K562 (cell line): ENCODE measurements around the gene ELOVL7. TPM values are rescaled to one million over a fixed set of nuclear protein-coding genes. Genes with fewer than 3 reads are reported as not detected.
"Not testable (repeated sequence)": the region's sequence is repeated elsewhere in the genome, so short reads cannot be mapped to it uniquely, and the experiment has no call there.

Experiments
- ATAC-seq: fragments of 200-7000 bp; cut with Tn5 transposase; 3 replicates; pipeline ENCODE4 v1.9.1; 2020; ENCODE audit warnings: moderate library complexity
- BruUV-seq: library from RNA; stranded (reverse); fragments of 400-500 nt; replicated peaks from 2 replicates; lab custom pipeline; 2021; lab: Mats Ljungman, UMichigan
- CTCF ChIA-PET: fragments of 300-600 bp; formaldehyde crosslinking; extraction: SDS; loops from one replicate; lab custom pipeline; 2021; ENCODE audit warnings: low intra/inter-chr PET ratio; lab: Yijun Ruan, JAX
- POLR2A ChIA-PET: fragments of 300-600, 350-650 bp; sonication (Branson Sonifier 250); formaldehyde crosslinking; extraction: SDS; loops from one replicate; lab custom pipeline; 2021; ENCODE audit warnings: antibody characterized with exemption, inconsistent platforms; lab: Yijun Ruan, JAX
- DNase-seq, 4 experiments: peaks; one replicate each; pipeline versions ENCODE4 v3.0.0 to v3.0.0-alpha.2; 2011 to 2018; ENCODE audit warnings: low spot score in 3 of 4, mixed read lengths in 3 of 4; ENCODE audit errors: extremely low read depth in 1 of 4
- FAIRE-seq: peaks from 2 replicates; lab custom pipeline; 2011; peaks lifted over from hg19 to GRCh38; lab: Jason Lieb, UNC
- H2AFZ ChIP-seq: 2 replicates; pipeline ENCODE4 v1.6.0; 2011; ENCODE audit warnings: low read depth, low read length, control low read depth, inconsistent platforms
- H3K27ac ChIP-seq: fragments of 200-600 bp; 3 replicates; pipeline ENCODE4 v1.8.0; 2011; ENCODE audit warnings: low read depth, mild to moderate bottlenecking, control low read depth, inconsistent platforms, low read length, moderate library complexity, mixed read lengths; ENCODE audit errors: extremely low read depth
- H3K27me3 ChIP-seq, 2 experiments: fragments of 300-600 bp in 1 of 2; 2 replicates in 1 of 2; 3 replicates in 1 of 2; pipeline versions ENCODE4 v1.6.0 to v1.8.0; 2011; ENCODE audit warnings: inconsistent platforms in 2 of 2, low read length in 2 of 2, mild to moderate bottlenecking in 1 of 2, mixed read lengths in 1 of 2, moderate library complexity in 1 of 2; ENCODE audit not compliant: control insufficient read depth in 2 of 2, insufficient read depth in 2 of 2
- H3K36me3 ChIP-seq: fragments of 300-600 bp; 3 replicates; pipeline ENCODE4 v1.8.0; 2011; ENCODE audit warnings: mild to moderate bottlenecking, low read length, inconsistent platforms; ENCODE audit not compliant: control insufficient read depth, insufficient read depth
- H3K4me1 ChIP-seq, 2 experiments: fragments of 200-600 bp in 1 of 2; replicated peaks in 1 of 2; 2 replicates in 1 of 2; 3 replicates in 1 of 2; pipeline versions ENCODE4 v1.5.1 to v1.8.0; 2011; ENCODE audit warnings: inconsistent platforms in 2 of 2, low read length in 2 of 2, mild to moderate bottlenecking in 1 of 2, mixed read lengths in 1 of 2, moderate library complexity in 1 of 2; ENCODE audit not compliant: control insufficient read depth in 2 of 2, insufficient read depth in 2 of 2
- H3K4me2 ChIP-seq: 2 replicates; pipeline ENCODE4 v1.6.1; 2011; ENCODE audit warnings: low read length, control low read depth, inconsistent platforms, mixed read lengths; ENCODE audit not compliant: insufficient read depth
- H3K4me3 ChIP-seq: fragments of 200-600 bp; sonication (generic), shearing (Covaris generic); 2 replicates; pipeline ENCODE4 v1.5.1; 2016; ENCODE audit warnings: control low read depth, inconsistent platforms
- H3K79me2 ChIP-seq: fragments of 200-600 bp; 3 replicates; pipeline ENCODE4 v1.8.0; 2011; ENCODE audit warnings: low read length, inconsistent platforms; ENCODE audit not compliant: control insufficient read depth, insufficient read depth
- H3K9ac ChIP-seq, 2 experiments: 2 replicates each; pipeline versions ENCODE4 v1.6.0 to v1.6.1; 2011; ENCODE audit warnings: low read depth in 2 of 2, low read length in 2 of 2, control low read depth in 1 of 2, inconsistent platforms in 1 of 2, mild to moderate bottlenecking in 1 of 2, mixed read lengths in 1 of 2; ENCODE audit not compliant: insufficient read depth in 1 of 2
- H3K9me1 ChIP-seq: one replicate; pipeline ENCODE4 v1.6.0; 2011; ENCODE audit warnings: inconsistent platforms, mild to moderate bottlenecking, low read length, moderate library complexity; ENCODE audit not compliant: control insufficient read depth, insufficient read depth
- H3K9me3 ChIP-seq: replicated peaks from 2 replicates; pipeline ENCODE4 v1.5.1; 2011; ENCODE audit warnings: low read depth, low read length, inconsistent platforms; ENCODE audit not compliant: control insufficient read depth, insufficient read depth
- H4K20me1 ChIP-seq: replicated peaks from 2 replicates; pipeline ENCODE4 v1.6.1; 2011; ENCODE audit warnings: low read length, inconsistent platforms, mixed read lengths; ENCODE audit not compliant: control insufficient read depth, insufficient read depth
- COPS2 ChIP-seq: fragments of 450-650 bp; conservative IDR thresholded peaks from 2 replicates; pipeline ENCODE4 v1.6.1; 2016; ENCODE audit warnings: mild to moderate bottlenecking, moderate library complexity
- FOXP1 ChIP-seq: sonication (generic); formaldehyde crosslinking; IDR thresholded peaks from 2 replicates; pipeline ENCODE4 v1.8.0; 2022; ENCODE audit warnings: mild to moderate bottlenecking, missing genetic modification reagents
- GATA2 ChIP-seq: sonication (generic); formaldehyde crosslinking; IDR thresholded peaks from 2 replicates; pipeline ENCODE4 v1.4.0; 2020; ENCODE audit warnings: mild to moderate bottlenecking, missing genetic modification reagents
- MAFG ChIP-seq: fragments of 450-650 bp; conservative IDR thresholded peaks from 2 replicates; pipeline ENCODE4 v1.6.1; 2016; ENCODE audit warnings: missing genetic modification characterization, missing compliant biosample characterization
- NFE2 ChIP-seq: IDR thresholded peaks from 2 replicates; pipeline ENCODE4 v1.6.1; 2014; ENCODE audit warnings: antibody characterized with exemption, low read depth
- ZNF354B ChIP-seq: fragments of 250-450 bp; sonication (Bioruptor Pico); IDR thresholded peaks from 2 replicates; pipeline ENCODE4 v1.4.0; 2020
- ZNF507 ChIP-seq: conservative IDR thresholded peaks from 2 replicates; pipeline ENCODE4 v1.6.1; 2017; ENCODE audit warnings: missing genetic modification characterization, missing compliant biosample characterization
- WGBS: fragments of 100-300 bp; shearing (Covaris generic); methylation state at CpG from one replicate; pipeline ENCODE4 v1.1.6; 2016; ENCODE audit warnings: low coverage, mixed read lengths; ENCODE audit not compliant: insufficient coverage; ENCODE audit errors: missing lambda C conversion rate; 5-methylcytosine and 5-hydroxymethylcytosine counted together
- in situ Hi-C: fragments of 300-500 bp; cut with MboI; formaldehyde crosslinking; loops from 4 replicates; pipeline ENCODE4 v1.15.0; 2018; ENCODE audit warnings: inconsistent platforms, mixed read lengths
- intact Hi-C: fragments of 100-400 bp; cut with micrococcal nuclease; formaldehyde crosslinking; loops from 2 replicates; pipeline ENCODE4 v1.14.2; 2022
- polyA plus RNA-seq, 8 experiments: library from polyadenylated mRNA; depleted of rRNA in 4 of 8; stranded (reverse) in 5 of 8; unstranded in 3 of 8; fragments of >200 nt; fragmentation: Nextera tagmentation in 2 of 8; fragmentation: Illumina TruSeq in 1 of 8; extraction: Ambion mirVana in 2 of 8; extraction: Trizol in 1 of 8; gene quantifications; 2 replicates each; pipeline versions ENCODE4 v1.2.1 to v1.2.3, GENCODE V29; 2011 to 2014; ENCODE audit warnings: inconsistent platforms in 1 of 8, missing spikeins in 1 of 8
- total RNA-seq, 7 experiments: library from RNA; depleted of rRNA in 6 of 7; stranded (reverse); fragments of >200 nt in 6 of 7; fragmentation: Illumina TruSeq in 2 of 7; extraction: Trizol in 2 of 7; gene quantifications; 2 replicates each; pipeline versions ENCODE4 v1.2.1 to v1.2.3, GENCODE V29; 2011 to 2021; ENCODE audit warnings: low replicate concordance in 1 of 7

The ELOVL7 gene
- total and polyA plus RNA-seq, 9 of the 15 experiments (the other 6 are each of a cell fraction or from before 2014, with no cell fraction given): 4.5 to 12.3 (median 6.9) TPM

DNA sequence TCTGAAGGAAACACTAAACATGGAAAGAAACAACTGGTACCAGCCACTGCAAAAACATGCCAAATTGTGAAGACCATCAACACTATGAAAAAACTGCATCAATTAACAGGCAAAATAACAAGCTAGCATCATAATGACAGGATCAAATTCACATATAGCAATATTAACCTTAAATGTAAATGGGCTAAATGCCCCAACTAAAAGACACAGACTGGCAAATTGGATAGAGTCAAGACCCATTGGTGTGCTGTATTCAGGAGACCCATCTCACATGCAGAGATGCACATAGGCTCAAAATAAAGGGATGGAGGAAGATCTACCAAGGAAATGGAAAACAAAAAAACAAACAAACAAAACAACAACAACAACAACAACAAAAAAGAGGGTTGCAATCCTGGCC, 113.2 kb downstream of the ELOVL7 start:
- BruUV-seq, CTCF ChIA-PET, H2AFZ ChIP-seq, H3K9me3 ChIP-seq, H4K20me1 ChIP-seq, POLR2A ChIA-PET, FAIRE-seq, H3K27me3 ChIP-seq, H3K4me2 ChIP-seq, H3K4me1 ChIP-seq, H3K27ac ChIP-seq, H3K79me2 ChIP-seq, H3K9me1 ChIP-seq: not testable (repeated sequence)
- TF ChIP-seq ZNF354B (CRISPR knock-in tag) (peak; percentile 52; the same call in 1 of the 2 replicates), ZNF507 (tag) (peak; percentile 88)
- TF ChIP-seq, all 486 proteins: peak for 2; not testable (repeated sequence) for 484
- H3K4me3 ChIP-seq, intact Hi-C loops, H3K9ac ChIP-seq, DNase-seq, ATAC-seq, H3K36me3 ChIP-seq, in situ Hi-C loops: not testable (repeated sequence)

DNA sequence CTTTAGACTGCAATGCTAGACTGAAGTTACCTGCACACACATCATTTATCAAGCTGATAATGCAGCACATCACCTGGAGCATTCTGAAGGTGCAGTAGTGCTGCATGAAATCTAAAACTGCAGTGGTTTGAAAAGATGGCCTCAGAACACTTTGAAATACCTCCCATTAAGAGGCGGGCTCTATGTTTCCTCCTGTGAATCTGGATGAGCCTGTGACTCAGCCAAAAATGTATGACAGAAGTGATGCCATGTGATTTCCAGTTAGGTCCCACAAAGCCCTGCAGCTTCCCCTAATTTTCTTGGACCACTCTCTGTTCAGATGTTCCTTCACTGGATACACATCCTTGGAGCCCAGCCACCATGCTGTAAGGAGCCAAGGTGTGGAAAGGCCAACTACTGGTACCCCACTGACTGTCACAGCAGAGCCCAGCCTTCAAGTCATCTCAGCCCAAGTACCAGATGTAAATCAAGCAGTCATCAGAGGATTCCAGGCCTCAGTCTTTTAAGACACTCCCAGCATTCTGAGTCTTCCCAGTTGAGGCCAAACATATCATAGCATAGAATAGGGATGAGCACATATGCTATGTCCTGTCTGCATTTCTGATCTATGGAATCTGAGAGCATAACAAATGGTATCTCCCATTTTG, 116.9 kb downstream of the ELOVL7 start:
- no peak overlapping the region for H3K9ac ChIP-seq
- H3K4me2 ChIP-seq: no peak overlapping the region
- no peak overlapping the region for H3K4me3 ChIP-seq
- no peak overlapping the region for H3K27ac ChIP-seq
- DNase-seq (no peak), FAIRE-seq (peak; percentile 55), ATAC-seq (no peak)
- TF ChIP-seq COPS2 (no peak), GATA2 (no peak), NFE2 (peak; percentile 65), MAFG (peak; percentile 45), FOXP1 (CRISPR knock-in tag) (no peak)
- H3K9me3 ChIP-seq: no peaks in the 10 kb centered on the region
- H3K79me2 ChIP-seq: no peaks in the 10 kb centered on the region
- intact Hi-C loops: no loop called here
- H4K20me1 ChIP-seq: no peaks in the 10 kb centered on the region
- POLR2A ChIA-PET: interaction anchor here (0.6 kb wide), 1 partner anchor 27 kb away, joined by 5 read pairs; the partner anchor contains the start of gene DEPDC1B
- no peaks in the 10 kb centered on the region for H3K36me3 ChIP-seq
- H2AFZ ChIP-seq: no peak overlapping the region
- H3K9me1 ChIP-seq: no peaks in the 10 kb centered on the region
- CTCF ChIA-PET: no interaction called here
- WGBS: 17% methylated on average over 1 of the region's 1 CpG
- BruUV-seq: no TSS peak
- H3K27me3 ChIP-seq: peaks cover 0 to 3% of the 10 kb centered on the region in 2 experiments; a peak in 1 of 5 replicates
- in situ Hi-C loops: no loop called here
- no peaks in the 10 kb centered on the region for H3K4me1 ChIP-seq
